WTC11 (cell line): ENCODE results near the gene LRRC28. TPM values are rescaled to one million over a fixed set of nuclear protein-coding genes. Genes with fewer than 3 reads are reported as not detected.

ENCODE experiments used
- ATAC-seq: fragments of 200-7000 bp; cut with Tn5 transposase; 2 replicates; pipeline ENCODE4 v1.10.0; 2021; ENCODE audit warnings: mild to moderate bottlenecking, moderate library complexity
- CTCF ChIA-PET: fragments of 300-600 bp; sonication (Branson Sonifier 250); formaldehyde crosslinking; loops from one replicate; lab custom pipeline; 2021; ENCODE audit warnings: antibody characterized with exemption; lab: Charles Lee
- POLR2A ChIA-PET: fragments of 350-600 bp; sonication (Branson Sonifier 250); formaldehyde crosslinking; loops from one replicate; lab custom pipeline; 2021; ENCODE audit warnings: antibody characterized with exemption; lab: Charles Lee
- DNase-seq: peaks from one replicate; pipeline ENCODE4 v3.0.0; 2021; ENCODE audit warnings: low spot score
- H3K27ac Mint-ChIP-seq: 2 replicates; pipeline ENCODE4 v1.8.0; 2021; ENCODE audit warnings: mixed read lengths
- H3K27me3 Mint-ChIP-seq: 2 replicates; pipeline ENCODE4 v1.8.0; 2021; ENCODE audit warnings: low read depth, mild to moderate bottlenecking, moderate library complexity, mixed read lengths
- H3K36me3 Mint-ChIP-seq: 2 replicates; pipeline ENCODE4 v1.8.0; 2021; ENCODE audit warnings: mixed read lengths
- H3K4me1 Mint-ChIP-seq: 2 replicates; pipeline ENCODE4 v1.8.0; 2022; ENCODE audit warnings: mixed read lengths
- H3K4me3 Mint-ChIP-seq: 2 replicates; pipeline ENCODE4 v1.8.0; 2021; ENCODE audit warnings: mild to moderate bottlenecking, moderate library complexity, mixed read lengths
- H3K9me3 Mint-ChIP-seq: 2 replicates; pipeline ENCODE4 v1.8.0; 2021; ENCODE audit warnings: mixed read lengths
- CREM ChIP-seq: sonication (generic); formaldehyde crosslinking; IDR thresholded peaks from 2 replicates; pipeline ENCODE4 v1.8.1; 2022; ENCODE audit warnings: mild to moderate bottlenecking, missing genetic modification reagents, moderate library complexity
- EMX1 ChIP-seq: fragments of 250-450 bp; sonication (Bioruptor Pico); IDR thresholded peaks from 2 replicates; pipeline ENCODE4 v1.8.0; 2021; ENCODE audit warnings: mild to moderate bottlenecking
- FOXK1 ChIP-seq: sonication (generic); formaldehyde crosslinking; IDR thresholded peaks from 2 replicates; pipeline ENCODE4 v1.8.0; 2022; ENCODE audit warnings: mild to moderate bottlenecking, moderate library complexity, missing genetic modification reagents
- GRHL2 ChIP-seq: fragments of 250-450 bp; sonication (Bioruptor Pico); IDR thresholded peaks from 2 replicates; pipeline ENCODE4 v1.8.0; 2022; ENCODE audit warnings: mild to moderate bottlenecking, moderate library complexity; ENCODE audit not compliant: insufficient replicate concordance, severe bottlenecking
- HMGA2 ChIP-seq: fragments of 250-450 bp; sonication (Bioruptor Pico); IDR thresholded peaks from 2 replicates; pipeline ENCODE4 v1.4.0; 2021; ENCODE audit warnings: mild to moderate bottlenecking, moderate library complexity
- HMGXB4 ChIP-seq: sonication (generic); formaldehyde crosslinking; IDR thresholded peaks from 2 replicates; pipeline ENCODE4 v1.8.1; 2023; ENCODE audit warnings: mild to moderate bottlenecking, moderate library complexity, missing genetic modification reagents
- JAZF1 ChIP-seq: fragments of 250-450 bp; sonication (Bioruptor Pico); IDR thresholded peaks from 2 replicates; pipeline ENCODE4 v1.9.0; 2021; ENCODE audit warnings: moderate library complexity, mild to moderate bottlenecking, inconsistent platforms
- JUN ChIP-seq: sonication (generic); formaldehyde crosslinking; IDR thresholded peaks from 2 replicates; pipeline ENCODE4 v1.8.0; 2023; ENCODE audit warnings: mild to moderate bottlenecking, missing genetic modification reagents
- MYBL2 ChIP-seq: sonication (generic); formaldehyde crosslinking; IDR thresholded peaks from 2 replicates; pipeline ENCODE4 v1.8.1; 2023; ENCODE audit warnings: mild to moderate bottlenecking, moderate library complexity, missing genetic modification reagents
- NR1H2 ChIP-seq: sonication (generic); formaldehyde crosslinking; IDR thresholded peaks from 2 replicates; pipeline ENCODE4 v1.9.0; 2021; ENCODE audit warnings: mild to moderate bottlenecking, moderate library complexity, missing genetic modification reagents
- NR2C2 ChIP-seq: sonication (generic); formaldehyde crosslinking; IDR thresholded peaks from 2 replicates; pipeline ENCODE4 v1.8.0; 2022; ENCODE audit warnings: mild to moderate bottlenecking, missing genetic modification reagents
- RELA ChIP-seq: sonication (generic); formaldehyde crosslinking; IDR thresholded peaks from 2 replicates; pipeline ENCODE4 v1.8.1; 2022; ENCODE audit warnings: missing genetic modification reagents, mild to moderate bottlenecking, borderline replicate concordance
- SMAD3 ChIP-seq: sonication (generic); formaldehyde crosslinking; IDR thresholded peaks from 2 replicates; pipeline ENCODE4 v1.8.0; 2022; ENCODE audit warnings: missing genetic modification reagents, mild to moderate bottlenecking, borderline replicate concordance
- SP1 ChIP-seq: sonication (generic); formaldehyde crosslinking; conservative IDR thresholded peaks from 2 replicates; pipeline ENCODE4 v1.8.1; 2022; ENCODE audit warnings: missing genetic modification reagents
- USF1 ChIP-seq: sonication (generic); formaldehyde crosslinking; IDR thresholded peaks from 2 replicates; pipeline ENCODE4 v1.8.0; 2022; ENCODE audit warnings: mild to moderate bottlenecking, missing genetic modification reagents
- USF2 ChIP-seq: sonication (generic); formaldehyde crosslinking; IDR thresholded peaks from 2 replicates; pipeline ENCODE4 v1.8.1; 2023; ENCODE audit warnings: mild to moderate bottlenecking, missing genetic modification reagents, moderate library complexity
- ZNF671 ChIP-seq: fragments of 250-450 bp; sonication (Bioruptor Pico); IDR thresholded peaks from 2 replicates; pipeline ENCODE4 v1.8.0; 2021; ENCODE audit warnings: mild to moderate bottlenecking
- total RNA-seq: library from RNA; stranded (reverse); gene quantifications from 3 replicates; pipeline ENCODE4 v1.2.3, GENCODE V29; 2021
- TF ChIP-seq, protein P1 (sequence below): sonication (generic); formaldehyde crosslinking; IDR thresholded peaks from 2 replicates; pipeline ENCODE4 v1.8.0; 2023; ENCODE audit warnings: mild to moderate bottlenecking, missing genetic modification reagents
- TF ChIP-seq, protein P2 (sequence below): fragments of 250-450 bp; sonication (Bioruptor Pico); IDR thresholded peaks from 2 replicates; pipeline ENCODE4 v1.9.0; 2021; ENCODE audit warnings: mild to moderate bottlenecking, borderline replicate concordance
- TF ChIP-seq, protein P3 (sequence below): sonication (generic); formaldehyde crosslinking; IDR thresholded peaks from 2 replicates; pipeline ENCODE4 v1.8.1; 2022; ENCODE audit warnings: low read depth, missing genetic modification reagents, borderline replicate concordance

LRRC28 gene
- total RNA-seq, 1 experiment from 2014 or later: 18.4 TPM

- no peak for TF ChIP-seq HMGXB4
- TF ChIP-seq SP1 (CRISPR knock-in tag): no peak
- no peak for TF ChIP-seq FOXK1 (CRISPR knock-in tag)
- TF ChIP-seq, protein P1, sequence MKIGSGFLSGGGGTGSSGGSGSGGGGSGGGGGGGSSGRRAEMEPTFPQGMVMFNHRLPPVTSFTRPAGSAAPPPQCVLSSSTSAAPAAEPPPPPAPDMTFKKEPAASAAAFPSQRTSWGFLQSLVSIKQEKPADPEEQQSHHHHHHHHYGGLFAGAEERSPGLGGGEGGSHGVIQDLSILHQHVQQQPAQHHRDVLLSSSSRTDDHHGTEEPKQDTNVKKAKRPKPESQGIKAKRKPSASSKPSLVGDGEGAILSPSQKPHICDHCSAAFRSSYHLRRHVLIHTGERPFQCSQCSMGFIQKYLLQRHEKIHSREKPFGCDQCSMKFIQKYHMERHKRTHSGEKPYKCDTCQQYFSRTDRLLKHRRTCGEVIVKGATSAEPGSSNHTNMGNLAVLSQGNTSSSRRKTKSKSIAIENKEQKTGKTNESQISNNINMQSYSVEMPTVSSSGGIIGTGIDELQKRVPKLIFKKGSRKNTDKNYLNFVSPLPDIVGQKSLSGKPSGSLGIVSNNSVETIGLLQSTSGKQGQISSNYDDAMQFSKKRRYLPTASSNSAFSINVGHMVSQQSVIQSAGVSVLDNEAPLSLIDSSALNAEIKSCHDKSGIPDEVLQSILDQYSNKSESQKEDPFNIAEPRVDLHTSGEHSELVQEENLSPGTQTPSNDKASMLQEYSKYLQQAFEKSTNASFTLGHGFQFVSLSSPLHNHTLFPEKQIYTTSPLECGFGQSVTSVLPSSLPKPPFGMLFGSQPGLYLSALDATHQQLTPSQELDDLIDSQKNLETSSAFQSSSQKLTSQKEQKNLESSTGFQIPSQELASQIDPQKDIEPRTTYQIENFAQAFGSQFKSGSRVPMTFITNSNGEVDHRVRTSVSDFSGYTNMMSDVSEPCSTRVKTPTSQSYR: no peak
- TF ChIP-seq USF2 (CRISPR knock-in tag): no peak
- TF ChIP-seq HMGA2 (CRISPR knock-in tag): no peak
- no peak for TF ChIP-seq ZNF671
- no peak for TF ChIP-seq NR1H2 (CRISPR knock-in tag)
- TF ChIP-seq SMAD3 (CRISPR knock-in tag): no peak
- TF ChIP-seq CREM (CRISPR knock-in tag): no peak
- TF ChIP-seq, protein P2, sequence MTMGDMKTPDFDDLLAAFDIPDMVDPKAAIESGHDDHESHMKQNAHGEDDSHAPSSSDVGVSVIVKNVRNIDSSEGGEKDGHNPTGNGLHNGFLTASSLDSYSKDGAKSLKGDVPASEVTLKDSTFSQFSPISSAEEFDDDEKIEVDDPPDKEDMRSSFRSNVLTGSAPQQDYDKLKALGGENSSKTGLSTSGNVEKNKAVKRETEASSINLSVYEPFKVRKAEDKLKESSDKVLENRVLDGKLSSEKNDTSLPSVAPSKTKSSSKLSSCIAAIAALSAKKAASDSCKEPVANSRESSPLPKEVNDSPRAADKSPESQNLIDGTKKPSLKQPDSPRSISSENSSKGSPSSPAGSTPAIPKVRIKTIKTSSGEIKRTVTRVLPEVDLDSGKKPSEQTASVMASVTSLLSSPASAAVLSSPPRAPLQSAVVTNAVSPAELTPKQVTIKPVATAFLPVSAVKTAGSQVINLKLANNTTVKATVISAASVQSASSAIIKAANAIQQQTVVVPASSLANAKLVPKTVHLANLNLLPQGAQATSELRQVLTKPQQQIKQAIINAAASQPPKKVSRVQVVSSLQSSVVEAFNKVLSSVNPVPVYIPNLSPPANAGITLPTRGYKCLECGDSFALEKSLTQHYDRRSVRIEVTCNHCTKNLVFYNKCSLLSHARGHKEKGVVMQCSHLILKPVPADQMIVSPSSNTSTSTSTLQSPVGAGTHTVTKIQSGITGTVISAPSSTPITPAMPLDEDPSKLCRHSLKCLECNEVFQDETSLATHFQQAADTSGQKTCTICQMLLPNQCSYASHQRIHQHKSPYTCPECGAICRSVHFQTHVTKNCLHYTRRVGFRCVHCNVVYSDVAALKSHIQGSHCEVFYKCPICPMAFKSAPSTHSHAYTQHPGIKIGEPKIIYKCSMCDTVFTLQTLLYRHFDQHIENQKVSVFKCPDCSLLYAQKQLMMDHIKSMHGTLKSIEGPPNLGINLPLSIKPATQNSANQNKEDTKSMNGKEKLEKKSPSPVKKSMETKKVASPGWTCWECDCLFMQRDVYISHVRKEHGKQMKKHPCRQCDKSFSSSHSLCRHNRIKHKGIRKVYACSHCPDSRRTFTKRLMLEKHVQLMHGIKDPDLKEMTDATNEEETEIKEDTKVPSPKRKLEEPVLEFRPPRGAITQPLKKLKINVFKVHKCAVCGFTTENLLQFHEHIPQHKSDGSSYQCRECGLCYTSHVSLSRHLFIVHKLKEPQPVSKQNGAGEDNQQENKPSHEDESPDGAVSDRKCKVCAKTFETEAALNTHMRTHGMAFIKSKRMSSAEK (CRISPR knock-in tag): no peak
- no peak for TF ChIP-seq RELA (CRISPR knock-in tag)
- TF ChIP-seq MYBL2: no peak
- TF ChIP-seq JAZF1: no peak
- TF ChIP-seq JUN (CRISPR knock-in tag): no peak
Measured at GRCh38 chr15:99437315-99438223, 186.3 kb downstream of the LRRC28 start (continued).

GRCh38 chr15:99438224-99438585 lies 186.9 kb downstream of the LRRC28 start:
- no peak overlapping the region for H3K4me3 Mint-ChIP-seq
- peaks cover 23% of the 10 kb centered on the region for H3K4me1 Mint-ChIP-seq
- ChIA-PET CTCF (interaction anchor here (1.7 kb wide), 1 partner anchor 266 kb away, joined by 7 read pairs; no protein-coding TSS in a partner anchor), POLR2A (no interaction called here)
- DNase-seq (no peak), ATAC-seq (no peak; the same call in 1 of the 2 replicates)
- no peaks in the 10 kb centered on the region for H3K27me3 Mint-ChIP-seq
- no peak overlapping the region for H3K27ac Mint-ChIP-seq
- no peaks in the 10 kb centered on the region for H3K36me3 Mint-ChIP-seq
- no peaks in the 10 kb centered on the region for H3K9me3 Mint-ChIP-seq
- TF ChIP-seq USF1 (CRISPR knock-in tag) (no peak), NR2C2 (CRISPR knock-in tag) (no peak), EMX1 (CRISPR knock-in tag) (no peak), GRHL2 (CRISPR knock-in tag) (no peak)
- TF ChIP-seq, protein P2 (CRISPR knock-in tag): no peak
- TF ChIP-seq, protein P3, sequence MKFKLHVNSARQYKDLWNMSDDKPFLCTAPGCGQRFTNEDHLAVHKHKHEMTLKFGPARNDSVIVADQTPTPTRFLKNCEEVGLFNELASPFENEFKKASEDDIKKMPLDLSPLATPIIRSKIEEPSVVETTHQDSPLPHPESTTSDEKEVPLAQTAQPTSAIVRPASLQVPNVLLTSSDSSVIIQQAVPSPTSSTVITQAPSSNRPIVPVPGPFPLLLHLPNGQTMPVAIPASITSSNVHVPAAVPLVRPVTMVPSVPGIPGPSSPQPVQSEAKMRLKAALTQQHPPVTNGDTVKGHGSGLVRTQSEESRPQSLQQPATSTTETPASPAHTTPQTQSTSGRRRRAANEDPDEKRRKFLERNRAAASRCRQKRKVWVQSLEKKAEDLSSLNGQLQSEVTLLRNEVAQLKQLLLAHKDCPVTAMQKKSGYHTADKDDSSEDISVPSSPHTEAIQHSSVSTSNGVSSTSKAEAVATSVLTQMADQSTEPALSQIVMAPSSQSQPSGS: no peak
